Measurements from ENCODE around the gene ITGB8.
"Not testable (repeated sequence)": the region's sequence is repeated elsewhere in the genome, so short reads cannot be mapped to it uniquely, and the experiment has no call there.

Gene ITGB8

DNA sequence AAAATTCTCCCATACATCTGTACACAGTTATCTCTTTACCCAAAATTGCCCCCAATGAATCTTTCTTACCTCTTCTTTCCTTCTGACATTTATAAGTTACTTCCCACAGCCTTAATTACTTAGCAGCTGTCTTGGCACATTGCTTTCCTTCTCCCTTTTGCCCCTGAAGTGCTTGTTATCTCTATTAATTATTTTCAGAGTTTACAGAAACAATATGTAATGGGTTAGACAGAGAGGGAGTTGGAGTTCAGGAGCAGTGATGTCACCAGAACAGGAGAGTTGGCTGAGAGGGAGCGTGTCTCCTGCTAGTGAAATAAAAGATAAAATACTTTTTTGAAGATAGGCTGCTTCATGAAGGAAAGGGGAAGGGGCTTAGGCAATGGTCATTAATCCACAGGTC, 57.4 kb downstream of the ITGB8 start:
- no peak for FAIRE-seq

DNA sequence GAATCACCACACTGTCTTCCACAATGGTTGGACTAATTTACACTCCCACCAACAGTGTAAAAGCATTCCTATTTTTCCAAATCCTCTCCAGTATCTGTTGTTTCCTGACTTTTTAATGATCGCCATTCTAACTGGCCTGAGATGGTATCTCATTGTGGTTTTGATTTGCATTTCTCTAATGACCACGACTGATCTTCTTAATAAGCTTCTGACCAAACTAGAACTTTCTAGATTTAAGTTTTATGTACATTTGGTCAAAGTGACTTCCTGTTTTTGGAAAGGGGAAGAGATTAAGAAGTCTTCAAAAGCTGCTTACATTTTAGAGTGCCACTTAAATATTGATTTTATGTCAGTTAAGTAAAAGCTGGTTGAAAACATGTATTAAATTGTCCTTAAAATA, 58.5 kb downstream of the ITGB8 start:
- FAIRE-seq = not testable (repeated sequence)

DNA sequence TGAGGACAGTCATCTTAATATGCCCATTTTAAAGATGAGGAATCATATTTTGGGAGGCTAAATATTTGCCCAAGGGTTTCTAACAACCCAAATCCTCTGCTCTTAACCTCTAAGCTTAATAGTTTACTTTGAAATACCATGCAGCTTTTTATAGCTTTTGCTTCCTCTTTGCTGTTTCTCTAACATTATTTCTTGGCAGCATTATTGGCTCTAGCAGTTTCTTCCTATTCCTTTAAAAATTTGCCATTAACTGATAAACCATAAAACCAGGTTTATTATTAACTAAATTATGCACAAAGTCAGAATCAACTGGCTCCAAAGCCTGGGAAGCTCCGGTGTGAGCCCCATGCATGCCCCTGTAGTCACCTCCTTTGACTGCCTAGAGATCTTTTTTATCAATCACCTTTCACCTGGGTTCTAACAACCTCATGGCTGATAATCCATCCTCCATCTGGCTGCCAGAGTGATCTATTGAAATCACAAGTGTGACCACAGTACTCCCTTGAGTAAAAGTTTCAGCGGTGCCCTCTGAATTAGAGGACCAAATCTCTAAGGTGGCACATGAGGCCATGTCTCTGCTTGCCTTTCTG, 62.4 kb downstream of the ITGB8 start:
- no peak for FAIRE-seq

DNA sequence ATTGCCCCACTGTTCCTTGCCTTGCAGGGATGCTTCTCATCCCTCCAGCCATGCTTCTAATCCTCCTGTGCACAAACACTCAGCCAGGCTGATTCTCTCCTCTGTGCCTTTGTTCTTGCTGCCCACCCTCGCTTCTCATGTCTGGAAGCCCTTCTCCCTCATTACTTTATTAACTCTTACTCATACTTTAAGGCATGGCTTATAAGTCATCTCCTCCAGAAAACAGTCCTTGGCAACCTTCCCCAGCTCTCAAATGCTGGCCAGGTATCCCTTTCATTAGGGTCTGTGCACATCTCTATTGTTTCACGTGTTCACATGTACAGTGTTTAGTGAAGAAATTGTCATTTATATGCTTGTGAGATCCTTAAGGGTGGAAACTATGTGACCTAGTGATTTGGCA, 62.9 kb downstream of the ITGB8 start:
- no peak for FAIRE-seq

DNA sequence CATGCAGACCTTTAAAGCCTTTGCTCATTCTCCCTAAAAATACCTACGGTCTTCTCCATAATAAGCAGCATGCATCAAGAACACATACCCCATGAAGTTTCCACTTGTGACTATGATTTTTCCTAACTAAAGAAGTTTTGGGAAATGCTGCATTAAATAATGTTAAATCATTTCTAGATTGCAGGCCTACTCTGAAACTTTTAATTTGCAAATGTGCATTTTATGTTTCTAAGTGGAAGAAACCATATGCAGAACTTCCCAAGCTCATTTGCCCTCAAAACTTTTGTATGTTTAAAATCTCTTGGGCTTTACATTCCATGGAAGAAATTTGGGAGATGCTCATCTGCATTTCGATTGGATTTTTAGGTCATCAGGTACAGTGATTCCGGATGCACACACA, 63.6 kb downstream of the ITGB8 start:
- FAIRE-seq = no peak

DNA sequence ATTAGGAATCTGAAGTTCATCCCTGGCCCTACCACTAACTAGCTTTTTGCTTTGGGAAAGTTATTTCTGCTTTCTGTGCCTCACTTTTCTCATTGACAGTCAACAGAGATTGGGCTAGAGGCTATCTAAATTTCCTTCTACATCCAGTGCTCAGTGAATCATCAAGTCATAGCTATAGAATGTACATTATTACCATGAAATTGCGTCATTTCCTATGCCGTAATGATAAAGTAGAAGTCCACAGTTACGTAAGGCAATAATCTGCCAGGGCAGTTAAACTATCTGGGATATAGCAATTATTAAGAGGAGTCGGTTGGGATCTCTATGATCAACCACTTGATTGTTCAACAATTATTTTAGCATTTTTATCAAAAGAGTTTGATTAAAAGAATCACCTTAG, 64.4 kb downstream of the ITGB8 start:
- FAIRE-seq = no peak

DNA sequence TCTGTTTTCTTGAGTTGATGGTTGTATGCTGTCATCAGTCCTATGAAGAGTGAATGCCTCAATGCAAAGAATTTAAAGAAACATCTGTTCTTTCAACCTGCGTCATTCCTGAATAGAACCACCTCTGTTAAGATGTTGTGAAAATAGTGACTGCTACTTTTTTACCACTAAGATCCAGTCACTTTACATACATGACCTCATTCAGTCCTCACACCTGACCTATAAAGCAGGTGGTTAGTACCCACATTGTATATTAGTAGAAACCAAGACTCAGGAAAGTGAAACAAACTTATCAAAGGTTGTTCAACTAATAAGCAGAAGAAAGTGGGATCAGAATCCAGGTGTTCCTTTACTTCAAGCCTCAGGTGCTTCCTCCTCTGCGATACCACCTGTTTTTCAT, 64.8 kb downstream of the ITGB8 start:
- FAIRE-seq = no peak

DNA sequence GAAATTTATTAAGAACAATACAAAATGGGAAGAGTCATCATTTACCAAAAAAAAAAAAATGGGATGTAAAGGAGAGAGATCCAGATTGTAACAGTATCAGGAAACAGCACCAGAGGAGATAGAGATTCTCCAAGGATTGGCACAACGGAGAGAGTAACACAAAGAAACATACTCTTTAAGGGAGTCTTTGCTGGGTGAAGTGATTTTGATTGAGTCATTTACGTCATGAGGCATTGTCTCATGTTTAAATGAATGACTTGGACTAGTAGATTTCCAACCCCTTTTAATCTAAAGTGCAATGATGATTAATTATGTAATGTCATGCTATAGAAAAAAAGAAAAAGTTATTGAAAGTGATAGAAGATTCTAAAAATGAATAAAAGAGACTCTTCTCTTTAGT, 68.8 kb downstream of the ITGB8 start:
- peak; percentile 9 for FAIRE-seq

DNA sequence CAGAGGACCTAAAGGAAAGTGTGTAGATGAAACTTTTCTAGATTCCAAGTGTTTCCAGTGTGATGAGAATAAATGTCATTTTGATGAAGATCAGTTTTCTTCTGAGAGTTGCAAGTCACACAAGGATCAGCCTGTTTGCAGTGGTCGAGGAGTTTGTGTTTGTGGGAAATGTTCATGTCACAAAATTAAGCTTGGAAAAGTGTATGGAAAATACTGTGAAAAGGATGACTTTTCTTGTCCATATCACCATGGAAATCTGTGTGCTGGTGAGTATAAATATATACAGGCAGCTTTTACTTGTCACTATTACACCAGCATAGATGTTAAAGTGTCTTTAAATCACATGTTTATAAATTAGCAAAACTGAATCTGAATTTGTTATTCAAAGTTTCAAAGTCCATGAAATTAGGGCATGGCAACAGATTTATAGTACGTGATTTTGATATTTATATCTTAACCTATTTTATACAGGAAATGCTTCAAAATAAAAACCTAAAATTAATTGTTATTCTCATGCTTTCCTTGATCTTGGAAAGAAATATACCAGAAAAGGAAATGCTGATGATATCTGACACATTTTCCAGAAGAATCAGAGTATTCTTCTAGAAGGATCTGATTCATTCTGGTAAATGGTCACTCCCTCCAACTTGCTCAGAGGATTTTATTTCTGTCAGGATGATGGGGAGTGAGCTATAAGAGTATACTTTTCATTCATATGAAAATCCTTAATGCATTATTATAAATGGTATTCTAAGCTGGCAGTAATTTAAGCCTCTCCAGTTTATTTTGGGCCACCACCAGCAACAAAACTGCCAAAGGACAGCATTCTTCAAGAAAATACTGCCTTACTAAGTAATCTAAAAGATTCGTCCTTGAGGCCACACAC, 71.4 kb downstream of the ITGB8 start:
- FAIRE-seq = no peak

DNA sequence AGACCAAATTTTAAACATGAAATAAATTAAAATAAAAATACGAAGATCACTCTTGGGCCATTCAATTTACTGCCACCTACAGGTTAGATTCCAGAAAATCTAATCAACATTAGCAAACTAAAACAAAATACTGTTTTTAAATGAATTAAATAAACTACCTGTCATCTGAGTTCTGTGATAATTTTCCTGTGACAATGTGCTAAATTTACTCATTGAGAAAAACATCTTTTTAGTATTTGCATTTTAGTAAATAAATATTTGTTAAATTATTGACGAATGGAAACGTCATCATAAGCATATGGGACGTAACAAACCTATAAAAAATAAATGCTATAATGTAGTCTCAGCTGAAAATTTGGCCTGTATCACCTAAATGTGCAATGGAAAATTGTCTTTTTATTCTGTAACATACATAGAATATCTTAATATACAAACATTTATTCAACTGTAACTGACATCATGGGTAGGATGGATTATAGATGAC, 72.1 kb downstream of the ITGB8 start:
- peak; percentile 89 for FAIRE-seq

DNA sequence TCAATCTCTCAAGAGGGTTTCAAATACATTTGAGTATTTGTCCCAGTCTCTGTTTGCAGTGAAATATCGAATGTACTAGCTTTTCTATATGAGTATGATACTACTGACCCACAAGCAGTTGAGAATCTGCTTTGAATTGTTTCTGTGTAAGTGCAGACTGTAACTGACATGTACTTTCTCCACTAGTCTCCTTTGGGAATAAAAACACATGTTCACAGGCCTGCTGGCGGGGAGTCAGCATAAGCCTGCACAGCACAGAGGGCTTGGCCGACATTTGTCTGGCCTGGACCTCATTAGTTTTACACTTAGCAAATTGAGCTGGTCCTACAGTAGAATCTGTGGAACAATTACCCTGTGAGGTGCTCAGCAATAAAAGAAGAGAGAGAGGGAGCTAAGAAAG, 72.6 kb downstream of the ITGB8 start:
- no peak for FAIRE-seq

DNA sequence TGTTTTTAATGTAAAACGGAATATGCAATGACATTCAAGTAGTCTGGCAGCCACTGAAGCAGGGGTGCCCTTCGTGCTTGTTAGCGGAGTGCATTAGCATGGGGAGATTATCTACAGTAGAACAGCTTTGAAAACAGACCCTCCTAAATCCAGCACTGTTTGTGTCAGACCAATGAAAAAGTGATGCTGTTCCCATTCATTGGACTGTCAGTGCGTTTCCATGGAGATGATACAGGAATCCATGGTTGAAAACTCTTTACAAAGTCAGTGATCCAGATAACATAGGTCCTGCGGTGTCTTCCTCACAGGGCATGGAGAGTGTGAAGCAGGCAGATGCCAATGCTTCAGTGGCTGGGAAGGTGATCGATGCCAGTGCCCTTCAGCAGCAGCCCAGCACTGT, 73.6 kb downstream of the ITGB8 start:
- FAIRE-seq = no peak

DNA sequence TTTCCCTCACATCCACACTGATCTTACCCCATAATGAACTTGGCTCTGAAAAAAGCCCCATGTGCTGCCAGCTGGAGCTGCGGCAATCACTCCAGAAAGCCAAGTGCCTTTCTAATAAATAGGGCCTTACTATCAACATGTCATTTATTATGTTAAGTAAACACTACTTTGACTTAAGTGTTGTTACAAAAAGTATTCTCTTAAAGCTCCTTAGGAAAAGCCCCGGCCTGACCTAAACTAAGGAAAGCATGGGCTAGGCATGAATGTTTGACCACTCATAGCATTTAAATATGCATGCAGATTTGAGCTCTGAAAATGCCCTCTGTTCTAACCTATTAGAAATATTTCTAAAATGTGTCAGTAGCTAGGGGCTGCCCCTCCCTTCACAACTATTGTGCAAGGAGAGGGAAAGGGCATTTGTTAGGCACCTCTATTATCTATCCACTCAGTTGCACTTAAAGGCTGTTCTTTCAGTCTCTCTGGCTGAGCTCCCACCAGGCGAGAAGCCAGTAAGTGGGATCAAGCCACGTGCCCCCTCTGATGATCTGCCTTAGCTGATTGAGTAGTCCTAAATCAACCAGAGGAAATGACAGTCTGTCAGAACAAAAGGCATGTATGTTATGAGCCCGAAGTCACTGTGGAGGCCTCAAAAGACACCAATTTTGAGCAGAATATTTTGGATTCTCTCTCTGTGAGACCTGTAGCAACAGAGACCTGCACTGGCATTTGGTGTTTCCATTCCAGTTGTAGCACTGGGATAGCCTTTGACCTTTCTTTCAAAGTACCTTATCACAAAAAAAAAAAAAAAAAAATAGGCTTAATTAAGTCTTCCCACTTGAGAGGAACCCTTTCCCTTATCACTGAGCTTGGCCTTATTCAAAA, 77.1 kb downstream of the ITGB8 start:
- peak; percentile 9 for FAIRE-seq

DNA sequence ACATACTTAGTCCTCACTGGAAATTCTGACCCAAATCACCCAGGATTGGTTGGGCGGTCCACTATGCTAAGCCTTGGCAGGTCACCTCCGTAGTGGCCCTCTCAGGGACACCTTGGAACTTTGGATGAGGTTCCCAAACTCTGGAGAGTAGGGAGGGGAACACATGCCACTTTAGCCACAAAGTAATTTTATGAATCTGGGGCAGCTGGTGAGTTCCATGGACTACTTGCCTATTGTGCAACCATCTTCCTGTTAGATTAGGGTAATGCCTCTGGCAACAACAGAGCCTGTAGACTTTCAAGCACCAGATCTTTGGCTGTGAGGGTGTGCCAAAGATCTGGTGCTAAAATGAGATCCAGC, 77.7 kb downstream of the ITGB8 start:
- no peak for FAIRE-seq

DNA sequence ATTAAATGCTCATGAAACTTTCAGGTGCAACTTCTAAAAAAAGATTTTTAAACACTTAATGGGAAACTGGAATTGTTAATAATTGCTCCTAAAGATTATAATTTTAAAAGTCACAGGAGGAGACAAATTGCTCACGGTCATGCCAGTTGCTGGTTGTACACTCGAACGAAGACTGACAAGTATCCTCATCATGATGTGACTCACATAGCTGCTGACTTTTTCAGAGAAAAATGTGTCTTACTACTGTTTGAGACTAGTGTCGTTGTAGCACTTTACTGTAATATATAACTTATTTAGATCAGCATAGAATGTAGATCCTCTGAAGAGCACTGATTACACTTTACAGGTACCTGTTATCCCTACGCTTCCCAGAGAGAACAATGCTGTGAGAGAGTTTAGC, 79.3 kb downstream of the ITGB8 start:
- no peak for FAIRE-seq

DNA sequence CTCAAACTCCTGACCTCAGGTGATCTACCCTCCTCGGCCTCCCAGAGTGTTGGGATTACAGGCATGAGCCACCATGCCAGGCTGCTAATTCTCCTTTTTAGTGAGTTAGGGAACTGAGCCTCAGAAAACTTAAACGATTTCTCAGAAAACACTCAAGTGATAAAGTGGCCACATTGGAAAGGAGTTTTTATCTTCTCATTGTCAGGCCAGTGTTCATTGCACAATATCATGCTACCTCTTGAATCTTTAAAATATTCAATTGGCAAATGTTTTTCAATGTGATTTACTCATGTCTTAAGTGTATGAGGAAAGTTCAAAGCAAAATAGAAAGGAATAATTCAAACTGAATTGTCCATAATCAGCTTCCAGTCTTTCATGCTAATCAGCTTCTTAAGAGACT, 80.7 kb downstream of the ITGB8 start:
- no peak for FAIRE-seq

DNA sequence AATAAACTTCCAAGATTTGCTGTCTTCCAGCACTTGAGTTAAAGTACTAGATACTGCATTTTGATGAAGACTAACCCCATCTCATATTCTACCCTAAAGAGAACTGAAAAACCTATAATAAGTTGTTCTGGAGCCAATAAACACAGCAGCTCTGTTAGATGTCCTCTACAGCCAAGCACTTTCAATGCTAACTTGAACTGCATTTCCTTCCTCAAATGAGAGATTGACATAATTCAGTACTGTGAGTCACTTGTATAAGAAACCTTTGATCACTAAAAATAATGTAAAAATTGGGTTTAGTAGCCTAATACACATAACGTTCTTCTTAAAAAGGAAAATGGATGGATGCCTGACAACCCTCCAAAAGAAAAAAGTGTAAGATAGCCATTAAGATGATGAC, 81.3 kb downstream of the ITGB8 start:
- no peak for FAIRE-seq

DNA sequence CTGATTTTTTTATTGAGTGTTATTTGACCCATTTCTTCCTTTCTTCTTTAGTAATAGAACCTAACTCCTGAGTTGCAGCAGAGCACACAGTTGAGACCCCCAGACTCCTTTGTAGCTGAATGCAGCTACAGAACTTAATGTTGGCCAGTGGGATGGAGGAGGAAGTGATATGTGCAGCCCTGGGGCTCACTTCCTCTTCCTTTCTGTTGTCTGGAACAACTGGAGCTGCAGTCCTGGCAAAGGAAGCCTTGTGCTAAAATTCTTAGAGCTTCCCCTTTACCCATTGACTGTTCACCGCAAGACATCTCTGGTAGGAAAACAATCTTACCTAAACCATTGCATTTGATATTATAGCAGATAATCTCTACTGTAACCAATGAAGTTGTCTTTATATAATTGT, 86.6 kb downstream of the ITGB8 start:
- no peak for FAIRE-seq

DNA sequence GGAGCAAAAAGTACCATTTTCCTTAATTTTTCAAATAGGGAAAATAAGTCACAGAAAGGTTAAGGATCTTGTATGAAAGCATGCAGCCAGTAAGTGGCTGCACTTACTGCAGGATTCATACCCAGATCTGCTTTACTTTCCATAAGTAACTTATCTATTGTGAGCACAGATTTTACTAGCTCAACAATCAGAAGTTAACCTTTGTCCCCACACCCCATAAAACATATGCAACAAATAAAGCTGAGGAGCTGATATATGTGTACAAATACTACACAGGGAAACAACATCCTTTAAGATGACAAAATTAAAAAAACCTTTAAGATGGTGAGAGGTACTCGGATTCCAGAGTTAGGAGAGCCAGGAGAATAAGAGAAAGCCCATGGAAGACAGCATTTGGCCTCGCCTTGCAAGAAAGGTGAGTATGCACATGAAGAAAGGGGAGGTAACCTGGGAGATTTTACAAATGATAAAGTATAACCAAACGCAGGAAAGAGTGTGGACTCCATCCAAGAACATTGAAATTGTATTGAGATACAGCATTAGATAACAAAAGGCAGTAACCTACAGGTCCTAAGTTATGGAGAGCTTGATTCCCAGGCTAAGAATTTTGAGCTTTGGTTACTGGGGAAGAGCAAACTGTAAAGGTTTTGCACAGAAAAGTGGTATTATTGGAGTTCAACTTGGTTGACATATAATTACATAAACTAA, 87.1 kb downstream of the ITGB8 start:
- no peak for FAIRE-seq

DNA sequence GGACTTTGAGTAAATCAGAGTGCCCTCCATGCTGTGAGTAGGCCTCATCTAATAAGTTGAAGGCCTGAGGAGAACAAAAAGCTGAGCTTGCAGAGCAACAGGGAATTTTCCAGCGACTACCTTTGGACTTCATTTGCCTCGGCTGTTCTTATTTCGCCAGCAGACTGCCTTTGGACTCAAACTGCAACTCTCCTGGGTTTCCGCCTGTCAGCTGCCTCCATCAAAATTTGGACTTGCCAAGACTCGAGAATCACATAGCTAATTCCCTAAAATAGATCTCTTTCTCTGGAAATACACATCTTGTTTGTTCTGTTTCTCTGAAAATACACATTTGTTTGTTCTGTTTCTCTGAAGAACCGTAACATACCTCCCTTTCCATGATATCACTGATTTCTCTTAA, 93.8 kb downstream of the ITGB8 start:
- FAIRE-seq = no peak

DNA sequence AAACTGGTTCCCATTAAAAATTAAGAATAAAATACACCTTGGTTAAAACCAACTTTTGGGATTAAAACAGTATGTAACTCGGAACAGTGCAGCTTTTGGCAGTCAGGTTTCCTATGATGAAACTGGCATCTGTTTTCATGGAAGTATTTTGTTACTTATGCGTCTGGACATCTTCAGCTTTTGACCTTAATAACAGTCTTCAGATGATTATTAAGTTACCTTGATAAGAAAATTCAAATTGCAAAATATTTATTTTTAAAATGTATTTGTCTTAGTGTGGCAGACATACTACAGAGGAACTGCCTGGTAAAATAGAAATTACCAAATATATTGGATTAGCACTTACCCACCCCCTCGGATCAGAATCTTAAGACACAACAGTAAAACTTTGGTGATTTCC, 100.0 kb downstream of the ITGB8 start:
- FAIRE-seq = no peak

DNA sequence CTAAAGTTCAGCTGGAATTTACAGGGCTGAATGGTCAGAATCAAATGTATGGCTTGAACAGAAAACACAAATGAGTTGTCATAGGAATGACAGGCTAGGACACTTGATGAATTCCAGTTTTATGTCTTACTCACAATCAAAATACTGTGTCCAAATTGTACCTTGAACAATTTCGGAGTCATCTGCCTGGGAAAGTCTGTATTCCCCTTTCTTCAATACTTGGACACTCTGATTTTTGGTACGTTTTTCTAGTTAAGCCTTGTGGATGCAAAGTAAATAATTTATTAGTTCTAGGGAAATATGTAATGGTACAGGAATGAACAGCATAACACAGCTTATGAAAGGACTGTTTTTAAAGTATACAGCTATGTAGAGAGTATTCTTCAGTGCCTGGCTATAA, 100.4 kb downstream of the ITGB8 start:
- no peak for FAIRE-seq

DNA sequence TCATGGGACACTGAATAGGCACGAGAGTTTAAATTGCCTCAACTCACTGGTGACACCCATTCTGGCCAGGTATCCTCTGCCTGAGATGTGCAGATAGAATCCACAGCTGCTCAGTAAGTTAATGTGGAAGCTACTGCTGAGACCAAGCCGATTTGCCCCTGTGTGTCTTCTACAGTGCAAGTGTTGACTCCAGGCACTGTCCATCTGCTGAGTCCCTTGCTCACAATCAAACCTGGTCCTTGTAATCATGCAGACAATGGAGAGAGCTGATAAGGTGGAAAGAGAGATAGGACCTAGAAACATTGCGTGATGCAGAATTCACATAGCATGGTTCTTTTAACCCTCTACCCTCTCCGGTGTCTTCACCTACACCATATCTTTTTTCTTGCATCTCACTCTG, 101.4 kb downstream of the ITGB8 start:
- no peak for FAIRE-seq
